DOHH2 (cell line): ENCODE data around the gene LRP4.
A peak's percentile ranks its signal among the peaks of the same experiment; 100 is the strongest.
"Not testable (repeated sequence)": the region's sequence is repeated elsewhere in the genome, so short reads cannot be mapped to it uniquely, and the experiment has no call there.

Experiments
- H3F3A ChIP-seq: fragments of 200-600 bp; sonication (generic), shearing (Covaris generic); 2 replicates; pipeline ENCODE4 v1.6.0; 2016; ENCODE audit warnings: antibody characterized with exemption, mild to moderate bottlenecking; ENCODE audit not compliant: control insufficient read depth, insufficient read depth
- H3K27ac ChIP-seq: fragments of 200-600 bp; sonication (generic); 2 replicates; pipeline ENCODE4 v1.5.1; 2014; ENCODE audit warnings: low read depth, mild to moderate bottlenecking, low read length, moderate library complexity
- H3K27me3 ChIP-seq: fragments of 200-600 bp; sonication (generic); 2 replicates; pipeline ENCODE4 v1.6.1; 2014; ENCODE audit warnings: mild to moderate bottlenecking, low read length, mixed read lengths; ENCODE audit not compliant: control insufficient read depth
- H3K36me3 ChIP-seq: fragments of 200-600 bp; sonication (generic); 2 replicates; pipeline ENCODE4 v1.6.1; 2014; ENCODE audit warnings: mild to moderate bottlenecking, low read length, moderate library complexity, mixed read lengths; ENCODE audit not compliant: control insufficient read depth
- H3K4me1 ChIP-seq: fragments of 200-600 bp; sonication (generic); 2 replicates; pipeline ENCODE4 v1.6.1; 2014; ENCODE audit warnings: mild to moderate bottlenecking, low read length, mixed read lengths; ENCODE audit not compliant: control insufficient read depth
- H3K4me2 ChIP-seq: fragments of 200-600 bp; sonication (generic); 2 replicates; pipeline ENCODE4 v1.6.0; 2014; ENCODE audit warnings: mild to moderate bottlenecking, low read length, moderate library complexity
- H3K4me3 ChIP-seq: fragments of 200-600 bp; sonication (generic); 2 replicates; pipeline ENCODE4 v1.5.1; 2014; ENCODE audit warnings: mild to moderate bottlenecking, low read length, mixed read lengths
- H3K79me2 ChIP-seq: fragments of 200-600 bp; sonication (generic); 2 replicates; pipeline ENCODE4 v1.6.1; 2014; ENCODE audit warnings: mild to moderate bottlenecking, low read length, mixed read lengths; ENCODE audit not compliant: control insufficient read depth
- H3K9me2 ChIP-seq: fragments of 200-600 bp; sonication (generic); replicated peaks from 2 replicates; pipeline ENCODE4 v1.6.1; 2014; ENCODE audit warnings: mild to moderate bottlenecking, low read length, mixed read lengths; ENCODE audit not compliant: control insufficient read depth
- H3K9me3 ChIP-seq: fragments of 200-600 bp; sonication (generic); 2 replicates; pipeline ENCODE4 v1.6.1; 2014; ENCODE audit warnings: antibody characterized with exemption, low read length, mixed read lengths; ENCODE audit not compliant: control insufficient read depth, insufficient read depth
- H4K20me1 ChIP-seq: fragments of 200-600 bp; sonication (generic); 2 replicates; pipeline ENCODE4 v1.6.0; 2014; ENCODE audit warnings: low read depth, mild to moderate bottlenecking, antibody characterized with exemption, low read length, moderate library complexity; ENCODE audit not compliant: control insufficient read depth, insufficient read depth
- CTCF ChIP-seq: fragments of 200-600 bp; sonication (generic); IDR thresholded peaks from one replicate; pipeline ENCODE4 v1.5.1; 2014; ENCODE audit warnings: antibody characterized with exemption, mild to moderate bottlenecking, low read depth, low read length; ENCODE audit not compliant: poor library complexity, severe bottlenecking
- EZH2phosphoT487 ChIP-seq: fragments of 200-600 bp; sonication (generic); IDR thresholded peaks from 2 replicates; pipeline ENCODE4 v1.6.1; 2017; ENCODE audit warnings: borderline replicate concordance, mild to moderate bottlenecking, antibody characterized with exemption, low read length, moderate library complexity, mixed read lengths

The LRP4 gene

DNA sequence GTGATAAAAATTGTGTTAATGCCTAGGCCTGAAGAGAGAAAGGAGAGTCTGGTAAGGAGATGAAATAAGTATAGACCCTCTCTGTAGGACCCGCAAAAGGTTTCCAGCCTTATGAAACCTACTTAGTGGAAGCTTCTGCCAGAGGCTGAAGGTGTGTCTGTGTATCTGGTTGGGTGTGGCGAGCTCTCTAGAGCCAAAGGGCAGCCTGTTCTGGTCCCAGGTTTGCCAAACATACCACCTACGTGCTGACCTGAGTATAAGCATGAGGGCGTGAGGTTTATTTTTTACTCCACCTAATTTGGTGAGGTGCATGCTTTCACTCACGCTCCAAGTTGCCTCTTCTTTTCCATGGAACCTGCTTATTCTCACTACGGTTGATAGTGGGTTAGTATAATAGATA is 23.8 kb upstream of the LRP4 start:
- H3K27ac ChIP-seq = no peak overlapping the region
- H3K36me3 ChIP-seq = peaks cover 13% of the 10 kb centered on the region; the same call in 1 of the 2 replicates
- H4K20me1 ChIP-seq = no peaks in the 10 kb centered on the region
- TF ChIP-seq EZH2phosphoT487 (no peak), CTCF (no peak)
- H3F3A ChIP-seq = 0 out of 2 replicates have a peak, but pooled peaks cover 3% of the 10 kb centered on the region
- peak overlapping the region; percentile 20; the same call in 1 of the 2 replicates for H3K4me2 ChIP-seq
- H3K27me3 ChIP-seq = no peaks in the 10 kb centered on the region
- no peaks in the 10 kb centered on the region for H3K9me2 ChIP-seq
- no peak overlapping the region for H3K4me3 ChIP-seq
- H3K79me2 ChIP-seq = peaks cover 15% of the 10 kb centered on the region
- no peaks in the 10 kb centered on the region for H3K9me3 ChIP-seq
- H3K4me1 ChIP-seq = peaks cover 20% of the 10 kb centered on the region

DNA sequence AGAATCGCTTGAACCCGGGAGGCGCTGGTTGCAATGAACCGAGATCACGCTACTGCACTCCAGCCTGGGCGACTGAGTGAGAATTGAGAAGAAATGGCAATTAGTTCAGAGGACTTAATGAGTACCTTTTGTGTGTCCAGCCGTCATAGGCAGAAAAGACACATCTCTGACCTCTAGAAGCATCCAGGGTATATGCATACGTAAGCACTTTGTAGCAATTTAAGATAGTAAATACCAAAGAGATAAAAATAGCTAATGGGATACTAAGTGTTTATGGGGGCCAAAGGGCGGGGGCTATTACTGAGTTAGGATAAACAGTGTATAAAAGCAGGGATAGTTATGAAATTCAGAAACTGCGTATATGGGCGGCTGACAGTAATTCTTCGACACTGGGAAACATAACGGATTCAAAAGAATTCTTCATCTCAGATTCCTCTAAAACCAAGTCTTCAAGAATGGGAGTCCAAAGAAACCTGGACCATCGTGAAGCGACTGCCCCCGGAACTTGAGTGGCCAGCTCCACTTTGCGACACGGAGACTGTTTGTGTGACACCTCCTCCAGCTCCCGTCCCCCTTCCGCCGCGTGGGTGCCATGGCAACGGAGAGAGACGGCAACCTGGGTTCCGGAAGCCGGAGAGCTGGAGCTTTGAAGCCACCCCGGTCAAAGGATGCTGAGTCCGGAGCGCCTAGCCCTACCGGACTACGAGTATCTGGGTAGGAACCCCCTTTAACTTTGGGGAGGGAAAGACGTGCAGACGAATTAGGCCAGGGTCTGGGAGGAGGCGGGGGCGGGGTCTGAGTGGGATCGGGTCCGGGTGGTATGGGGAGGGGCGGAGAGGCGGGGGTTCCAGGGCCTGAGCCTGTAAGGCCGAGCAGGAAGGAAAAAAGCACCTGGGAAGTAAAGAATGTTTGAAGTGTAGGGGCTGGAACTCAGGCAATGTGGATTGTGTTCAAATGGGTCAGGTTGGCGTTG is 18.1 kb upstream of the LRP4 start, which contains the start of gene CSTPP1:
TSS of gene CSTPP1 (plus strand) at position 624 of the 973 bp plus-strand sequence. CDS start at position 669, 45 bp downstream.
- no peaks in the 10 kb centered on the region for H3K27me3 ChIP-seq
- no peak within 1 kb of the TSS for H3K27ac ChIP-seq
- no peaks in the 10 kb centered on the region for H4K20me1 ChIP-seq
- H3F3A ChIP-seq = no peaks in the 10 kb centered on the region
- peaks cover 15% of the 10 kb centered on the region for H3K79me2 ChIP-seq
- no peak for TF ChIP-seq EZH2phosphoT487
- peak within 1 kb of the TSS; percentile 82 for H3K4me2 ChIP-seq
- H3K4me3 ChIP-seq = peak within 1 kb of the TSS; percentile 81
- H3K9me3 ChIP-seq = no peaks in the 10 kb centered on the region
- H3K4me1 ChIP-seq = peaks cover 14% of the 10 kb centered on the region
- no peaks in the 10 kb centered on the region for H3K9me2 ChIP-seq
- 0 out of 2 replicates have a peak, but pooled peaks cover 3% of the 10 kb centered on the region for H3K36me3 ChIP-seq

- no peaks in the 10 kb centered on the region for H3F3A ChIP-seq
- no peak for TF ChIP-seq CTCF
- no peak for TF ChIP-seq EZH2phosphoT487
These were observed 11.7 kb upstream of the LRP4 start for GRCh38 chr11:46930089-46930488.

DNA sequence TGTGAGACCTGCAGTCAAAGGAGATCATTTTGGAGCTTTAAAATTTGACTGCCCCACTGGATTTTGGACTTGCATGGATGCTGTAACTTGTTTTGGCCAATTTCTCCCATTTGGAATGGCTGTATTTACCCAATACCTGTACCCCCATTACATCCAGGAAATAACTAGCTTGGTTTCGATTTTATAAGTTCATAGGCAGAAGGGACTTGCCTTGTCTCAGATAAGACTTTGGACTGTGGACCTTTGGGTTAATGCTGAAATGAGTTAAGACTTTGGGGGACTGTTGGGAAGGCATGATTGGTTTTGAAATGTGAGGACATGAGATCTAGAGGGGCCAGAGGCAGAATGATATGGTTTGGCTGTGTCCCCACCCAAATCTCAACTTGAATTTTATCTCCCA is 10.4 kb upstream of the LRP4 start:
- not testable (repeated sequence) for H3K4me3 ChIP-seq, H3K79me2 ChIP-seq, H3K4me1 ChIP-seq, H3K27ac ChIP-seq, H3K9me2 ChIP-seq, H3K27me3 ChIP-seq, H3K36me3 ChIP-seq, H4K20me1 ChIP-seq, H3K9me3 ChIP-seq, H3F3A ChIP-seq, H3K4me2 ChIP-seq

More at GRCh38 chr11:46930089-46930488, 11.7 kb upstream of the LRP4 start:
- H3K36me3 ChIP-seq = no peaks in the 10 kb centered on the region
- no peaks in the 10 kb centered on the region for H3K27me3 ChIP-seq
- no peak overlapping the region for H3K4me2 ChIP-seq
- H3K9me2 ChIP-seq = no peaks in the 10 kb centered on the region
- no peak overlapping the region for H3K4me3 ChIP-seq
- H3K79me2 ChIP-seq = no peaks in the 10 kb centered on the region
- H4K20me1 ChIP-seq = no peaks in the 10 kb centered on the region
- peaks cover 6% of the 10 kb centered on the region; the same call in 1 of the 2 replicates for H3K9me3 ChIP-seq
- peaks cover 4% of the 10 kb centered on the region; the same call in 1 of the 2 replicates for H3K4me1 ChIP-seq
- no peak overlapping the region for H3K27ac ChIP-seq

- H3K27ac ChIP-seq, H3K4me2 ChIP-seq, H3K9me3 ChIP-seq, H3K27me3 ChIP-seq, H3K4me3 ChIP-seq, H3K4me1 ChIP-seq, H3K79me2 ChIP-seq, H3F3A ChIP-seq, H3K9me2 ChIP-seq, H3K36me3 ChIP-seq, H4K20me1 ChIP-seq: not testable (repeated sequence)
These were observed 9.6 kb upstream of the LRP4 start for GRCh38 chr11:46927928-46928327.
